Measurements from ENCODE around the gene NGFR.

DNA sequence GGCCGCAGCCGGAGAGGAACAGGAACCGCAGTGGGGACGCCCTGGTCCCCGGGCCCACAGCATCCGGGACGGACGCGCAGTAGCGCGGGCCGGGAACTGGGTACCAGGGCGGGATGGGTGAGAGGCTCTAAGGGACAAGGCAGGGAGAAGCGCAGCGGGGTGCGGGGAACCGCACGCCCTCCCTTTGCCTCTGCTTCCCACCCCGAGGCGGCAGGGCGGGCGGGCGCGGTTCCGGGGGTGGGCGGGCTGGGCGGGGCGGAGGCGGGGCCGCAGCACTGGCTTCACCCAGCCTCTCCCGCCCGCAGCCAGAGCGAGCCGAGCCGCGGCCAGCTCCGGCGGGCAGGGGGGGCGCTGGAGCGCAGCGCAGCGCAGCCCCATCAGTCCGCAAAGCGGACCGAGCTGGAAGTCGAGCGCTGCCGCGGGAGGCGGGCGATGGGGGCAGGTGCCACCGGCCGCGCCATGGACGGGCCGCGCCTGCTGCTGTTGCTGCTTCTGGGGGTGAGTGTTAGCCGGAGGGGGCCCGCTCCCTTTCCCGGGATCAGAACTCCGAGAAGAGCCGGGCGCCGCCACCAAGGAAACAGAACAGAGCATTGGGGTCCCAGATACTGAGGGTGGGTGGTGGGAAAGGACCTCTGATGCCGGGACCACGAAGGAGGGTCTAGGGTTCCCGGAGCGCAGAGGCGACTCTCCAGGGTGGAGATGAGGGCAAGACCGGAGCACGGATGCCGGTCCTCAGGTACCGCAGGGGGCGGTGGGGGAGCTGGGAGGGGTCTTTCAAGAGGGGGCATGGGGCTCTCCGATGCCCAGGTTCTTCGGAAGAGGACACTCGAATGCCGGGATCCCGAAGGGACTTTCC is at the start of gene NGFR:
- no peak for TF ChIP-seq EZH2 (IDR thresholded peaks at IDR 0.05; ENCODE audit: low read depth)
- TF ChIP-seq, protein P1, sequence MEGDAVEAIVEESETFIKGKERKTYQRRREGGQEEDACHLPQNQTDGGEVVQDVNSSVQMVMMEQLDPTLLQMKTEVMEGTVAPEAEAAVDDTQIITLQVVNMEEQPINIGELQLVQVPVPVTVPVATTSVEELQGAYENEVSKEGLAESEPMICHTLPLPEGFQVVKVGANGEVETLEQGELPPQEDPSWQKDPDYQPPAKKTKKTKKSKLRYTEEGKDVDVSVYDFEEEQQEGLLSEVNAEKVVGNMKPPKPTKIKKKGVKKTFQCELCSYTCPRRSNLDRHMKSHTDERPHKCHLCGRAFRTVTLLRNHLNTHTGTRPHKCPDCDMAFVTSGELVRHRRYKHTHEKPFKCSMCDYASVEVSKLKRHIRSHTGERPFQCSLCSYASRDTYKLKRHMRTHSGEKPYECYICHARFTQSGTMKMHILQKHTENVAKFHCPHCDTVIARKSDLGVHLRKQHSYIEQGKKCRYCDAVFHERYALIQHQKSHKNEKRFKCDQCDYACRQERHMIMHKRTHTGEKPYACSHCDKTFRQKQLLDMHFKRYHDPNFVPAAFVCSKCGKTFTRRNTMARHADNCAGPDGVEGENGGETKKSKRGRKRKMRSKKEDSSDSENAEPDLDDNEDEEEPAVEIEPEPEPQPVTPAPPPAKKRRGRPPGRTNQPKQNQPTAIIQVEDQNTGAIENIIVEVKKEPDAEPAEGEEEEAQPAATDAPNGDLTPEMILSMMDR (conservative IDR thresholded peaks at IDR 0.05) = no peak
